Left hindlimb (tissue), 1 donor: ENCODE measurements around the gene CCSAP.
"Not testable (repeated sequence)": the region's sequence is repeated elsewhere in the genome, so short reads cannot be mapped to it uniquely, and the experiment has no call there.

Source experiments
- DNase-seq: peaks from one replicate; pipeline ENCODE4 v3.0.0-alpha.2; 2018

Gene CCSAP

GRCh38 chr1:229325401-229325800, 17.4 kb downstream of the CCSAP start:
- DNase-seq: no peak

- DNase-seq: no peak
These were observed 18.8 kb downstream of the CCSAP start for GRCh38 chr1:229323885-229324553.

DNA sequence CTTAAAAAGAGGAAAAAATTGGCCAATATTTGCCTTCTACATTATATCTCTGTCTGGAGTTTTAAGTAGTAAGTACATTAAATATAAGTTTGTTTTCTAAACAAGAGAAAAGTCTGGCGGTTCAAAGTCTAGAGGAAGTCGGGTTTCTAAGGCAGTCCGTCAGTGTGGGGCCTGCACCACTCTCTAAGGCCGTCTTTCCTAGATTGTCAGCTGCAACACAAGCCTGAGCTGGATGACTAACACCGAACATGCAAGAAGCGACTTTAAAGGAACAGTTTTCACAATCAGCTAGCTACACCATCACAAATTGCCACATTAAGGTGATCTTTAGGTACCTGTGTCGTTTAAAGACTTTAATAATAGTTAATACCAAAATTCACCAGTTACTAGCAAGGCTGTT, 19.6 kb downstream of the CCSAP start:
- DNase-seq: no peak

DNA sequence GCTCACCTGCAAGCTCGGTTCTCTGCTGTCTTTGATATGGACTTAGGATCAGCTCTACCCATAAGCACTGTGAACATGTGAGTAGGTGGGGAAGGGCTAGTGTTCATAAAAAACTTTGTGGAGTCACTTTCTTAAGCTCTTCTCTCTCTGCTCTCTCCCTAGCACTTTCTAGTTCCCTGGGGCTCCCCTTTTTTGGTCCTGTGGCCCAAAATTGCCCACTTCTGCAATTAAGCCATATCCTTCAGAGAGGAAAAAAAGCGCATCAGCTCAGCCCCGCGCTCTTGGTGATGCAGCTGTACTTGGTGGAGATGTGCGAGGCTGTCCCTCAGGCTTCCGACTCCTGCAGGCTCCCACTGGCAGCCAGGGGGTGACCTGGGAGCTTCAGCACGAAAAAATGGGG, 23.4 kb downstream of the CCSAP start:
- DNase-seq: no peak

DNA sequence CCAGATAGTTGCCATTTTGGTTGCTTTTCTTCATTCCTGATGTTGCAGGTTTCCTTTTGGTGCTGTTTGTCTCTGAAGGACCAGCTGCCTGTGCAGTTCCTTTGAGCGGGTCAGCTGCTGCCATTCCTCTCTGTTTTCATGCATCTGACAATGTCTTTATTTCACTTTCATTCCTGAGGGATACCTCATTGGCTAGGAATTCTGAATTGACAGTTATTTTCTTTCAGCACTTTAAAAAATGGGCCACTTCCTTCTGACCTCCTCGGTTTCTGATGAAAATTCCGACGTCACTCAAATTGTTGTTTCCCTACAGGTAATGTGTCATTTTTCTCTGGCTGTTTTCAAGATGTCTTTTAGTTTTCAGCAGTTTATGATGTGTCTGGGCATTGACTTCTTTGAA, 24.8 kb downstream of the CCSAP start:
- no peak for DNase-seq

DNA sequence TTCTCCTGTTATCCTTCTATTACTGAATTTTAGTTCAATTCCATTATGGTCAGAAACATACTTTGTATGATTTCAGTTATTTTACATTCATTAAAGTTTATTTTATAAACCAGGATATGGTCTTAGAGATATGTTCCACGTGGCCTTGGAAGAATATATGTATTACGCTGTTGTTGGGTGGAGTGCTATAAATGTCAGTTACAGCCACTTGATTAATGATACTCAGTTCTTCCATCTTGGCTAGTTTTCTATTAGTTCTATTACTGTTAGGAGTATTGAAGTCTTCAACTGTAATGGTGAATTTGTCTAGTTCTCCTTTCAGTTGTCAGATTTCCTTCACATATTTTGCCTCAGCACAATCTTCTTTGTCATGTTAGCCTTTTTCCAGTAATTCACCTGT, 26.7 kb downstream of the CCSAP start:
- DNase-seq: no peak

DNA sequence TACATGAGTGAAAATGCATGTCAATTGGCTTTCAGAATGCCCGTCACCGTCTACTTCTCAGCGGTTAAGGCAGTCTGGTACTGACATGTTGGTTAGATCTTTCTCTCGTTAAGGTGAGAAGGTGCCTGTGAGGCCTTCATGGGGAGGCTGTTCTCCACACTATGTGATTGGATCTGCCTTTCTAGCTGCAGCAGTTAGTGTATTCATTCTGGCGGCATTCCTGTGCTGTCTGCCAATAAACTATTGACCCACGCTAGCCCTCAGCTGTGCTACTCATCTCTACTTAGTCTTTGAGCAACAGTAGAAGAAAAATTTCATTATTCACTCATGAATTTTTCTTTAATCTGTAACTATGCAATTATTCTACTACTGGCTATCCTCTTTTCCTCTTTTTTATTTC, 32.0 kb downstream of the CCSAP start:
- DNase-seq: no peak

- no peak for DNase-seq
These were observed 33.2 kb downstream of the CCSAP start for GRCh38 chr1:229309684-229310083.

- no peak for DNase-seq
These were observed 33.8 kb downstream of the CCSAP start for GRCh38 chr1:229309074-229309473.

DNA sequence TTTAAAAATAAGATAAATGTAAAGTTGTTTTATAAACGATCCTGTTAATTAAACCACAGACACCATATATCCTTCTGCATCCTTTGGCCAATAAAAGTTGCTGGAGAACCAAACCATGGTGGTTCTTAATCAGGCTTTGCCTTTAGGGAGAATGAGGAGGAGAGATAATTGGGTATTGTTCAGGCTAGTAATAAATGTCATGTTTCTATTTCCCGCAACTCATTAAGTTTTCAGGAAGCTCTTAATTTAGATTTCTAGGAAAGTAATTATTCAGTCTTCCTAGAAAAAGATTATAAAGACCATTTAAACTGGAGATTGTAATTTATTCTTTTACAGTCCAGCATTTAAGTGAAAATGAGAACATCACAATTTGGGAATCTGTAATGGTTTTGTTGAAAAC, 37.5 kb downstream of the CCSAP start:
- no peak for DNase-seq

DNA sequence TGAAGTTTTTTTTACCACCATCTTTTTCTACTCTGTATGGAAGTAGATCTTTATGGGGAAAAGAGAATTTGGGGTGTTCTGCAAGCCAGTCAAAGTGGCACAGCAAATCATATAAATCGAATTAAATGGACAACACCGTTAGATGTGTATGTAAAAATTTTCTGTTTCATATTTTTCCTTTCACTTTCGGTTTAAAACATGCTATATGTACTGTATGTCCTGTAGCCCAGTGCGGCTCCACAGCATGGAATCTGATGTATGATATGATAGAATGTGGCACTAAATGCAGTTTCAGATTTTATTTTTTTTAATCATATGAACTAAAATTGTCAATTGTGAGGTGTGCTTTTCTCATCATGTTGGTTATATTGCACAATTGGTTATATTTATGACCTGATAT, 39.0 kb downstream of the CCSAP start:
- no peak for DNase-seq

DNA sequence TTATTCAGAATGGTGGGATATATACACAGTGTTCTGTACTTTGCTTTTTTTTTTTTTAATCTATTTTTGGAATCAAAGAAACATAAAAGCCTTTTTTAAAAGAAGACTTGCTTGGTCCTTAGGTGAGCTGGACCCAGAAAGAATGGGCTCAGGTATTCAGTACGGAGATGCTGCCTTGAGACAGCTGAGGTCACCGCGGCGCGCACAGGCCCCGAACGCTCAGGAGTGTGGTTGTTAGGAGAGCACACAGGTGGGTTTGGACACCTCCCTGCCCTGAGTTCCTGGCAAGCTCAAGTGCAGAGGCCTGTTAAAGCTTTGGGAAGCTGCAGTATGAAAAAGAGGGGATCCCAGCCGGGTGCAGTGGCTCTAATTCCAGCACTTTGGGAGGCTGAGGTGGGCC, 40.1 kb downstream of the CCSAP start:
- no peak for DNase-seq

GRCh38 chr1:229300099-229300757, 42.6 kb downstream of the CCSAP start:
- no peak for DNase-seq

DNA sequence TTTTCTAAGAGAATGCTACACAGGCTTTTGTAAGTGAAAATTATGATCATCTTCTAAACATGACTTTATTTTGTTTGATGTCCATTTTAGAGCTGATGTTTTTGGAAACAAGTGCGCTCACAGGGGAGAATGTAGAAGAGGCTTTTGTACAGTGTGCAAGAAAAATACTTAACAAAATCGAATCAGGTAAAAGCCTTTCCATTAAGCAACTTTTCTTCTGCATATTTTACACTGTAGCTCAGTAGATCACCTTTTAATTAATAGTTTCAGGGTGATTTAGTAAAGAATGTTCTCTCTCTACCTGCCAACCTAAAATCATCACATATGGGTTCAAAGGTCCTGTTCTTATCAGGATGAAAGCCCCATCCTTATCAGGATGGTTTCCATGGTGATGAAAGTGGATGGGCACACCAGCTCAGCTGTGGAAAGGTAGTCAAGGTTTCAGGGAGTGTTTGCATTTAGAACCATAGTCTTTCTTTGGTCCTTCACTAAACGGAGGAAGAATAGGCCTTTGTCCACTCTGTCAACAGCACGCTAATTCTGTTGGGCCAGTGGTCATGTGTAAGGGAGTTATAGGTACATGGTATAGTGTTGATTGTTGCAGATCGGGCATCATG, 43.9 kb downstream of the CCSAP start:
- DNase-seq: no peak

GRCh38 chr1:229298420-229298819, 44.4 kb downstream of the CCSAP start:
- no peak for DNase-seq

- DNase-seq: no peak
These were observed 45.1 kb downstream of the CCSAP start for GRCh38 chr1:229297746-229298145.

- DNase-seq: no peak
These were observed 46.3 kb downstream of the CCSAP start for GRCh38 chr1:229296541-229296941.

DNA sequence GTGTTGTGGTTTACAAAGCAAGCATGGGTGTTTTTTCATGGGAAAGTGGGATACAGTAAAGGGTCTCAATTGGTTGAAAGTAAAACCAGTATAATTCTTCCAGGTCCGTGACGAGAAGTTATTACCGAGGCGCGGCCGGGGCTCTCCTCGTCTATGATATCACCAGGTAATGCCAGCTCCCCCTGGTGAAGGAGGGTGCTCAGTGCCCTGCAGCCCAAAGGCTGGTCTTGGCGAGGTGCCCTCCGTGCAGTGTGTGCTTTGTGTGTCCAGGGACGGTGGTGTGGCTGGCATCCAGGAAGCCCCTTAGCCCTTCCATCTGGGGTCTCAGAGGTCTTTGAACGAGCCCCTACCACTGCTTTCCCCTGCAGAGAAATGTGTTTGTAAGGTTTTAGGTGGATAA, 47.1 kb downstream of the CCSAP start:
- no peak for DNase-seq

DNA sequence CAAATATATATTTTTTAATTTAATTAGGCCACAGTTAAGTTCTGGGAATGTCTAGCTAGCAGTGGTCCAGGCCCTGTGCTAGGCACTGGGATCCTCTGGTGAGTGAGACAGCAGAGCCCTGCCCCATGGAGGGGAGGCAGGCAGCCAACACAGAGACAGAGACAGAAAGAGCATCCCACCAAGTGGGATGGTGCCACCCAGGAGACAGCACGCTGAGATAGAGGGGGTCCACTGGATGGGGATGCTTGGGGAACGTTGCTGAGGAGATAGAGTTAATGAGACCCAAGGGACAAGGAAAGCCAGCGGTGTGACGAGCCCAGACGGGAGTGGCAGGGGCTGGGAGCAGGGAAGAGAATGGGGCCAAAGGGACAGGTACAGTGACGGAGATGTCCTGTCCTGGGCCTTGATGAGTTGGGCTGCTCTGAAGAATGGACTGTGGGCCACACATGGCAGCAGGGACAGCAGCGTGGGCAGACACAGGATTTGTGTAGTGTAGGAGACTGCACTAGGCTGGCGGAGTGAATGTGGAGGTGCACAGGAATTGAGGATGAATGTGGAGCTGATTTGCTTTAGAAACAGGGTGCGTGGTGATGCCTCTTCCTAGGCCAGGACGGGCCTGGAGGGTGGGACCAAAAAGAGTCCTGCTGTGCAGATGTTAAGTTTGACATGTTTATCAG, 49.2 kb downstream of the CCSAP start:
- no peak for DNase-seq

DNA sequence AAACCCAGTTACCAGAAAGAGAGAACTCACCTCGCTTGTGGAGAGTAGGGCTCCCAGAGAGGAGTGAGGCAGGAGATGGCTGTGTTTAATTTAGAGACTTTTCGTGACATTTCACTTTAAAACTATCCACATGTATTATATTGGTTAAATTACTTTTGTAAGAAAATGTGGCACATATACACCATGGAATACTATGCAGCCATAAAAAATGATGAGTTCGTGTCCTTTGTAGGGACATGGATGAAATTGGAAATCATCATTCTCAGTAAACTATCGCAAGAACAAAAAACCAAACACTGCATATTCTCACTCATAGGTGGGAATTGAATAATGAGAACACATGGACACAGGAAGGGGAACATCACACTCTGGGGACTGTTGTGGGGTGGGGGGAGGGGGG, 51.2 kb downstream of the CCSAP start:
- not testable (repeated sequence) for DNase-seq

- no peak for DNase-seq
These were observed 54.3 kb downstream of the CCSAP start for GRCh38 chr1:229288516-229288915.

GRCh38 chr1:229287267-229287666, 55.6 kb downstream of the CCSAP start:
- DNase-seq: no peak

GRCh38 chr1:229286099-229286766, 56.6 kb downstream of the CCSAP start:
- no peak for DNase-seq
